Measurements from ENCODE around the gene ST7.

DNA sequence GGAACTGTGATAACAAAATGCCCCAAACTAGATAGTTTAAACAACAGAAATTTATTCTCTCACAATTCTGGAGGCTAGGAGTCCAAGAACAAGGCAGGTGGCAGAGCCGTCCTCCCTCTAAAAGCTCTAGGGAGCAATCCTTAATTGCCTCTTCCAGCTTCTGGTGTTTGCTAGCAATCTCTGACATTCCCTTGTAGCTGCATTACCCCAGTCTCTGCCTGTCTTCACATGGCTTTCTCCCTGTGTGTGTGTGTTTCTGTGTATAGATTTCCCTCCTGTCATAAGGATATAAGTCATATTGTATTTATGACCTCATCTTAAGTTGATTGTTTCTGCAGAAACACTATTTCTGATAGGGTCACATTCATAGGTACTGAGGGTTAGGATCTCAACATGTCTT, 192.0 kb downstream of the ST7 start:
- TF ChIP-seq, protein P1, sequence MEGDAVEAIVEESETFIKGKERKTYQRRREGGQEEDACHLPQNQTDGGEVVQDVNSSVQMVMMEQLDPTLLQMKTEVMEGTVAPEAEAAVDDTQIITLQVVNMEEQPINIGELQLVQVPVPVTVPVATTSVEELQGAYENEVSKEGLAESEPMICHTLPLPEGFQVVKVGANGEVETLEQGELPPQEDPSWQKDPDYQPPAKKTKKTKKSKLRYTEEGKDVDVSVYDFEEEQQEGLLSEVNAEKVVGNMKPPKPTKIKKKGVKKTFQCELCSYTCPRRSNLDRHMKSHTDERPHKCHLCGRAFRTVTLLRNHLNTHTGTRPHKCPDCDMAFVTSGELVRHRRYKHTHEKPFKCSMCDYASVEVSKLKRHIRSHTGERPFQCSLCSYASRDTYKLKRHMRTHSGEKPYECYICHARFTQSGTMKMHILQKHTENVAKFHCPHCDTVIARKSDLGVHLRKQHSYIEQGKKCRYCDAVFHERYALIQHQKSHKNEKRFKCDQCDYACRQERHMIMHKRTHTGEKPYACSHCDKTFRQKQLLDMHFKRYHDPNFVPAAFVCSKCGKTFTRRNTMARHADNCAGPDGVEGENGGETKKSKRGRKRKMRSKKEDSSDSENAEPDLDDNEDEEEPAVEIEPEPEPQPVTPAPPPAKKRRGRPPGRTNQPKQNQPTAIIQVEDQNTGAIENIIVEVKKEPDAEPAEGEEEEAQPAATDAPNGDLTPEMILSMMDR (conservative IDR thresholded peaks at IDR 0.05 in 1 of 2, IDR thresholded peaks at IDR 0.05 in 1 of 2; ENCODE audit: low read depth in 1 of 2, low read length in 2 of 2) = no peak
- no peak for TF ChIP-seq EZH2 (IDR thresholded peaks at IDR 0.05; ENCODE audit: low read length, missing control alignments)

Data from fibroblast of lung (primary cell).